ENCODE data around the gene RND2.
"Not testable (repeated sequence)": the region's sequence is repeated elsewhere in the genome, so short reads cannot be mapped to it uniquely, and the experiment has no call there.

RND2 gene

GRCh38 chr17:43027091-43028032 is 2.3 kb downstream of the RND2 start:
- no peak for DNase-seq

DNA sequence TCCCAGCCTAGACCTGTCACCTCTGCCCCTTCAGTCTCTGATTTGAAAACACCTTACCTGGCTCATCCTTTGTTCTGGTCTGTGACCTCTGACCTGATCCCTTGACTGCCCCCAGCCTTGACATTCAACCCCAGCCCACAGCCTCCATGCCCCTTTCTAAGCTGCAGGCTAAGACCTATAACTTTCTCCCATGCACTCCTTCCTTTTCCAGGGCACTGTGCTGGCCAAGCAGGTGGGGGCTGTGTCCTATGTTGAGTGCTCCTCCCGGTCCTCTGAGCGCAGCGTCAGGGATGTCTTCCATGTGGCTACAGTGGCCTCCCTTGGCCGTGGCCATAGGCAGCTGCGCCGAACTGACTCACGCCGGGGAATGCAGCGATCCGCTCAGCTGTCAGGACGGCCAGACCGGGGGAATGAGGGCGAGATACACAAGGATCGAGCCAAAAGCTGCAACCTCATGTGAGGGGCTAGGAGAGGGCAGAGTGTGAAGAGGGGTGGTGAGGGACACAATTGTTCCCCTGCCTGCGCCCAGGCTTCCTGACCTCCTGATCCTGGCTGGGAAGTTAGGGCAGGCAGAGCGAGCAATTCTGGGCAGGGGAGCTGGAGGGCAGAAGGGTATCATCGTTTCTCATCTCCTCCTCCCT is 3.3 kb downstream of the RND2 start:
- no peak for DNase-seq

- no peak for DNase-seq
These were observed 5.2 kb downstream of the RND2 start for GRCh38 chr17:43030137-43030767.

GRCh38 chr17:43031666-43032065 is 6.6 kb downstream of the RND2 start:
- no peak for DNase-seq

DNA sequence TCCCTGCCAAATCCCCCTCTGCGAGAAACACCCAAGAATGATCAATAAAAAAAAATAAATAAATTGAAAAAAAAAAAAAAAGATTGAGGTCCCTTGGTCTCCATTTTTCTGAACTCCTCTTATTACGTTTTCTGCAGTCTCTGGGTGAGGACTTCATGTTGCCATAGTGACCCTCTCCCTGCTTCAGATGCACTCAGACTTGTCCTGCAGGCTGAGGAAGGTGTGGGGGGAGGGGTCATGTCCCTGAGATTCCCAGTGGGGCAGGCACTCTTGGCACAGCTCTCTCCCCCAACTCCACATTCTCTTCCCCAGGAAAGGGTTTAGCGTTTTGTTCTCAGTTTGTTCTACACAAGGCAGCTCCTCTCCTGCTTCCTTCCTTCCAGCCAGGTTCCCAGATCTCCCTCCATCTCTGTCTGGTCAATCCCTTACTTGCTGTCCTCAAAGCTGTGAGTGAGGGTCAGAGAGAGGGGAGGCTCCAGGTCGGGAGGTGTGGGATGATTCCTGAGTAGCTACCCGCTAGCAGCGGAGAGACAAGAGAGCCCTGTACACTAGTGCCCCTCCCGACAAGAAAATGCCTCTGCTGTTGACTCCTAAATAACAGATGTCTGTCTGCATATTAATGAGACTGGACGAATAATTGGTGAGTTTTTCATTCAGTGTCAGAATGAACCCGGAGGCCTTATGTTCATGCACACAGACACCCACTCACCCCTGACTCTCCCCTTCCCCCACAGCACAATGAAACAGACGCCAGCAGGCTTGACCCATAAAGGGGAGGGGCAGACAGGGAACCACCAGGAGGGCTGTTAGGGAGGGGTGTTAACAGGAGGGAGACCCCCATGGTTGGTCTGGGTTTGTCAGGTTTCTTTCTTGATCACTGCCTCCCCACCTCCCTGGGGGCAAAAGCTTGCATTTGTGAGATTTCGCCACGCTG is 9.2 kb downstream of the RND2 start:
- DNase-seq = no peak

DNA sequence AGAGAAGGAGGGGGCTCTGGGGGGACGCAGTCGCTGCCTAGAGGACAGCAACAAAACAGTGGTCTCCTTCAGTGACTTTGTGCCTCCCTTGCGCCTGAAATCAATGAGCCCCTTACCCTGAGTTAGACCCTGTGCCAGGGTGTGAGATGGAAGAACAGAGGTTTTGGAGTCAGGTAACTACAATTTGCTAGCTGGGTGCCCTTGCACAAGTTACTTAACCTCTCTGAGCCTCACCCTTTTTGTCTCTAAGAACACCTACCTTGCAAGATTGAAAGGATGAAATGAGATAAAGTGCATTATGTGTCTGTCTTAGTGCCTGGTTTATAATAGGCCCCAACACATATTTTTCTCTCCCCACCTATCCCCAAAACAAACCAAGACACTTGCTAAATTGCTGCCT is 9.9 kb downstream of the RND2 start:
- no peak for DNase-seq

GRCh38 chr17:43039646-43040045 is 14.6 kb downstream of the RND2 start:
- DNase-seq = no peak

DNA sequence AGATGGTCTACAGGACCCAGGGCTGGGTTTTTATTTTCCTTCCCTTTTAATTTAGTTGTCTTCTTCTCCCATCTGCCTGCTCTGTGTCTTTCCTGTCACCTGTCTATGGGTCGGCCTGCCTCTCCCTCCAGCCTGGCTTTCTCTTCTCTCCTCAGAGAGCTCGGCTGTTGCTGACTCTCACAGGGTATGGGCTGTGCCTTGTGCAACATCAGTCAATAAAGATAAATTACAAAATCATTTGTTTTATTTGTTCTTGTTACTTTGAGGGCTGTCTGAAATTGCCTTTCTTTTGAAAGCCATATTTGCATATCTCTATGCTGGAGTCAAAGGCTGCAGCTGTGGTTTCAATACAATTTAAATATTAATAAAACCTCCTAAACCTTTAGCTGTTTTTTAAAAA is 15.6 kb downstream of the RND2 start:
- DNase-seq = no peak

GRCh38 chr17:43042025-43042628 is 17.1 kb downstream of the RND2 start:
- no peak for DNase-seq

DNA sequence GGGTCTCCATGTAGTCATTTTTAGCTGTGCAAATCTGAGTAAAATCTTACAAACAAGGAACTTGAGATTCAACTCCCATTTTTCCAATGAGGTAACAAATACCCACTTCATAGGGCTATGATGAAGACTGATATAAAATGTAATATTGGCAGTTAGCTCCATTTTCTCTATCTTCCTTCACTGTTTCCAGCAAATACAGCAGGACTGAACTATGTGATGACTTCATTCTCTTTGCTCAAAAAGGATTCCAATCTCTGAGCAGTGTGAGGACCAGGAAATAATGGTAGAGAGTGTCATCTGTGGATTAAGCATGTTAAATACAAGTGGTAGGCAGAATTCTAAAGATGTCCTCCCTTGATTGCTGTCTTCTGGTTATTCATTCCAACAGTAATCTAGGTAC is 18.3 kb downstream of the RND2 start:
- DNase-seq = no peak

- no peak for DNase-seq
These were observed 19.0 kb downstream of the RND2 start for GRCh38 chr17:43044024-43044423.

DNA sequence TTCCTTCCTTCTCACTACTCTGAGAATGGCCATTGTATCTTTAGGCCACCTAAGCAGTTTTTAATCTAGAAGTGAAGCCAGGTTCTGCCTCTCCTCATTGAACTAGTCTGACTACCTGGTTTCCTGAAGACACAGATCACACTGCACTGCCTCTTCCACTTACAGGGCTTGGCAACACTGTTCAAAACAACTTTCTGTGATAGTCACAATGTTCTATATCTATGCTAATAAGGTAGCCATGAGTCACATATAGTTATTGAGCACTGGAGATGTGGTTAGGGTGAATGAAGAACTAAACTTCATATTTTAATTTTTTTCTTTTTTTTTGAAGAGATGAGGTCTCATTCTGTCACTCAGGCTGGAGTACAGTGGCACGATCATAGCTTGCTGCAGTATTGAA is 26.9 kb downstream of the RND2 start:
- DNase-seq = no peak

GRCh38 chr17:43053008-43053407 is 28.0 kb downstream of the RND2 start:
- not testable (repeated sequence) for DNase-seq

- DNase-seq = no peak
These were observed 31.0 kb downstream of the RND2 start for GRCh38 chr17:43056051-43056450.

DNA sequence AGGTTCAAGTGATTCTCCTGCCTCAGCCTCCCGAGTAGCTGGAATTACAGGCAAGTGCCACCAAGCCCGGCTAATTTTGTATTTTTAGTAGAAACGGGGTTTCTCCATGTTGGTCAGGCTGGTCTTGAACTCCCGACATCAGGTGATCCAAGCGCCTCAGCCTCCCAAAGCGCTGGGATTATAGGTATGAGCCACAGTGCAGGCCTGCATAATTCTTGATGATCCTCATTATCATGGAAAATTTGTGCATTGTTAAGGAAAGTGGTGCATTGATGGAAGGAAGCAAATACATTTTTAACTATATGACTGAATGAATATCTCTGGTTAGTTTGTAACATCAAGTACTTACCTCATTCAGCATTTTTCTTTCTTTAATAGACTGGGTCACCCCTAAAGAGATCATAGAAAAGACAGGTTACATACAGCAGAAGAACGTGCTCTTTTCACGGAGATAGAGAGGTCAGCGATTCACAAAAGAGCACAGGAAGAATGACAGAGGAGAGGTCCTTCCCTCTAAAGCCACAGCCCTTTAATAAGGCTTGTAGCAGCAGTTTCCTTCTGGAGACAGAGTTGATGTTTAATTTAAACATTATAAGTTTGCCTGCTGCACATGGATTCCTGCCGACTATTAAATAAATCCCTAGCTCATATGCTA is 38.1 kb downstream of the RND2 start:
- no peak for DNase-seq

DNA sequence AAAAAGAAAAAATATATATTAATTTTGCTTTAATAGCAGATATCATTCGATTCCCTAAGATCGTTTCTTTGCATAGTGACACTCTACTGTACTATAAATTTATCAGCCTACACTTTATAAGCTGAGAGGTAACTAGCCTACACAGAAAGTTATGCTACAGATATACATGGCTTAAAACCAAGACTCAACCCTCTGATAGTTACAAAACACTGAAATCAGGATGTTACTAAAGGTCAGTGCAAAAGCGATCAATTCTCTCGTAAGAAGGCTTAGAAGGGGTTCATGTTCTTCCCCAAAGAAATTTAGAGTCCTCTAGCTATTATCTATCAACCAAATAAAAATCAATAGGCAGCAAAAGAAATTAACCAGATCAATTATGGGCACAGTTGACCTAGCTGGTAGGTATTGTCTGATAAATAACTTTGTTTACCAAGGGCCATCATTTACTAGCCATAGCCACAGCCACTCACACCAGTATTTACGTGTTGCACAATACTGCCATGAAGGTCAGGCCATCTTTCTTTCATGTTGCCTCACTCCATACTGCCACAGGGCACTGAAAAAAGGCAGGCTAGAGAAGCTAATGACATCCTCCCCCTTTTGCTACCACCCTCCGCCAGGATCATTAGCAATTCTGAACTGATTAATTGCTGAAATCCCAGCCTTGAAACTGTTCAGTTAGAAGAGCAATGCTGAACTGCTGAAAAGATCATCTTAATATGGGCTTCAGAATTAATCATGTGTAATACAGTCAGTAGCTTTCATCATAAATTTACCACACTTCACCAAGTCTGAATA is 43.7 kb downstream of the RND2 start:
- no peak for DNase-seq

- DNase-seq = no peak
These were observed 44.4 kb downstream of the RND2 start for GRCh38 chr17:43069368-43069898.

DNA sequence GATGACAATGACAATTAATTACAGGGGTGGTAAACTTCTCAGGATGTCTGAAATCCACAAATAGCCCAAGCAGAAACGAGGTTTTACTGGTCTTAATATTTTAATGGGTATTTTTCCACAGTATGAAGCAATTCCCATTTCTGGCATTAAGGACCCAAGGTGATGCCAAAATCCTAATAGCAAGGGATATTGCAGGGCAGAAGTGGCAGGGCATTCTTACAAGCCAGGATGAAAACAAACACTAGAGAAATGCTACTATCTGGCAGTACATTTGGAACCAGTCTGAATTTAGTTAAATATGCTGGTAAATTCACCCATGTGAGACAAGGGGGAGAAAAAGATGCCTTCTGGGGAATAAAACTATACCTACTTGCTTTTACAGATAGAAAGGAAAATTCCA is 45.2 kb downstream of the RND2 start:
- DNase-seq = no peak

DNA sequence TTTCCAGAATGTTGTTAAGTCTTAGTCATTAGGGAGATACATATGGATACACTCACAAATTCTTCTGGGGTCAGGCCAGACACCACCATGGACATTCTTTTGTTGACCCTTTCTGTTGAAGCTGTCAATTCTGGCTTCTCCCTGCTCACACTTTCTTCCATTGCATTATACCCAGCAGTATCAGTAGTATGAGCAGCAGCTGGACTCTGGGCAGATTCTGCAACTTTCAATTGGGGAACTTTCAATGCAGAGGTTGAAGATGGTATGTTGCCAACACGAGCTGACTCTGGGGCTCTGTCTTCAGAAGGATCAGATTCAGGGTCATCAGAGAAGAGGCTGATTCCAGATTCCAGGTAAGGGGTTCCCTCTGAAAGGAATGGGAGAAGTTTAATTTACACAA is 45.8 kb downstream of the RND2 start:
- DNase-seq = no peak

- no peak for DNase-seq
These were observed 49.8 kb downstream of the RND2 start for GRCh38 chr17:43074869-43075268.
